H1 (cell line): ENCODE data around the gene CUL4A. TPM values are rescaled to one million over a fixed set of nuclear protein-coding genes. Genes with fewer than 3 reads are reported as not detected.

Experiments
- CTCF ChIA-PET: fragments of 300-600 bp; sonication (Branson Sonifier 250); formaldehyde crosslinking; loops from one replicate; lab custom pipeline; 2021; ENCODE audit not compliant: partially characterized antibody; lab: Charles Lee
- POLR2A ChIA-PET: fragments of 300-600 bp; sonication (Branson Sonifier 250); formaldehyde crosslinking; loops from one replicate; lab custom pipeline; 2021; ENCODE audit warnings: inconsistent platforms; ENCODE audit not compliant: partially characterized antibody; lab: Charles Lee
- DNase-seq, 2 experiments: peaks; one replicate each; pipeline versions ENCODE4 v3.0.0 to v3.0.0-alpha.2; 2010 to 2022; ENCODE audit warnings: low spot score in 2 of 2, low read depth in 1 of 2, mixed read lengths in 1 of 2
- FAIRE-seq: peaks from 2 replicates; lab custom pipeline; 2011; peaks lifted over from hg19 to GRCh38; lab: Jason Lieb, UNC
- H2AFZ ChIP-seq: 2 replicates; pipeline ENCODE4 v1.8.1; 2012; ENCODE audit warnings: low read length, inconsistent platforms
- H2AK5ac ChIP-seq: 2 replicates; pipeline ENCODE4 v1.6.1; 2013; ENCODE audit warnings: low read depth, low read length
- H2BK120ac ChIP-seq: replicated peaks from 2 replicates; pipeline ENCODE3; 2013; ENCODE audit warnings: low read depth, low read length, inconsistent platforms
- H2BK12ac ChIP-seq: 2 replicates; pipeline ENCODE4 v1.6.1; 2013; ENCODE audit warnings: low read depth, low read length
- H2BK15ac ChIP-seq: 2 replicates; pipeline ENCODE4 v1.6.1; 2013; ENCODE audit warnings: low read length
- H2BK20ac ChIP-seq: 2 replicates; pipeline ENCODE4 v1.6.1; 2013; ENCODE audit warnings: low read length
- H2BK5ac ChIP-seq: 2 replicates; pipeline ENCODE4 v1.6.1; 2013; ENCODE audit warnings: low read depth, low read length
- H3K14ac ChIP-seq: 2 replicates; pipeline ENCODE4 v1.6.1; 2013; ENCODE audit warnings: inconsistent platforms; ENCODE audit not compliant: insufficient read length
- H3K18ac ChIP-seq: 2 replicates; pipeline ENCODE4 v1.6.1; 2013; ENCODE audit warnings: low read length; ENCODE audit errors: extremely low read depth
- H3K23ac ChIP-seq: 2 replicates; pipeline ENCODE4 v1.6.1; 2013; ENCODE audit warnings: inconsistent platforms; ENCODE audit not compliant: insufficient read length
- H3K23me2 ChIP-seq: 2 replicates; pipeline ENCODE4 v1.6.1; 2013; ENCODE audit warnings: low read depth, low read length
- H3K27ac ChIP-seq: 2 replicates; pipeline ENCODE4 v1.6.1; 2011; ENCODE audit warnings: low read depth, low read length, inconsistent platforms
- H3K27me3 ChIP-seq, 4 experiments: replicated peaks in 1 of 4; 1 replicate in 1 of 4; 2 replicates in 3 of 4; pipeline versions ENCODE4 v1.6.1 to v1.8.1; 2011 to 2013; ENCODE audit warnings: low read length in 3 of 4, mild to moderate bottlenecking in 3 of 4, inconsistent platforms in 2 of 4, mixed read lengths in 2 of 4, moderate library complexity in 1 of 4; ENCODE audit not compliant: control insufficient read depth in 3 of 4, insufficient read depth in 3 of 4; ENCODE audit errors: extremely low read depth in 1 of 4
- H3K36me3 ChIP-seq, 4 experiments: 2 replicates each; pipeline versions ENCODE4 v1.6.1 to v1.8.1; 2011 to 2013; ENCODE audit warnings: mild to moderate bottlenecking in 4 of 4, low read length in 3 of 4, moderate library complexity in 2 of 4, control low read depth in 1 of 4, inconsistent platforms in 1 of 4; ENCODE audit not compliant: insufficient read depth in 4 of 4, control insufficient read depth in 2 of 4
- H3K4ac ChIP-seq: replicated peaks from 2 replicates; pipeline ENCODE3; 2013; ENCODE audit warnings: low read length, low read depth, mixed read lengths, inconsistent platforms; ENCODE audit not compliant: insufficient read length
- H3K4me1 ChIP-seq, 4 experiments: replicated peaks in 1 of 4; 1 replicate in 1 of 4; 2 replicates in 3 of 4; pipeline versions ENCODE4 v1.6.1 to v1.8.1; 2011 to 2013; ENCODE audit warnings: low read length in 3 of 4, inconsistent platforms in 2 of 4, mixed read lengths in 1 of 4; ENCODE audit not compliant: insufficient read depth in 4 of 4, control insufficient read depth in 3 of 4
- H3K4me2 ChIP-seq, 2 experiments: 2 replicates each; pipeline versions ENCODE4 v1.6.1 to v1.8.1; 2011 to 2013; ENCODE audit warnings: low read depth in 2 of 2, low read length in 2 of 2, control low read depth in 1 of 2, inconsistent platforms in 1 of 2, mild to moderate bottlenecking in 1 of 2; ENCODE audit not compliant: insufficient read depth in 1 of 2
- H3K4me3 ChIP-seq, 4 experiments: fragments of 200-600, 300-600 bp in 1 of 4; sonication (generic), shearing (Covaris generic), sonication (Bioruptor Twin) in 1 of 4; 2 replicates each; pipeline versions ENCODE4 v1.5.1 to v1.8.1; 2011 to 2016; ENCODE audit warnings: low read length in 4 of 4, low read depth in 3 of 4, control low read depth in 2 of 4, inconsistent platforms in 2 of 4, mild to moderate bottlenecking in 2 of 4, mixed read lengths in 1 of 4, moderate library complexity in 1 of 4; ENCODE audit not compliant: insufficient read depth in 2 of 4; ENCODE audit errors: extremely low read depth in 1 of 4
- H3K56ac ChIP-seq: replicated peaks from 2 replicates; pipeline ENCODE3; 2013; ENCODE audit warnings: low read depth, mild to moderate bottlenecking, mixed read lengths, low read length, inconsistent platforms; ENCODE audit not compliant: insufficient read length
- H3K79me1 ChIP-seq: 2 replicates; pipeline ENCODE4 v1.6.1; 2013; ENCODE audit warnings: low read depth, low read length, control low read depth
- H3K79me2 ChIP-seq, 2 experiments: 2 replicates each; pipeline versions ENCODE4 v1.6.1 to v1.8.1; 2012 to 2013; ENCODE audit warnings: low read length in 2 of 2, mild to moderate bottlenecking in 2 of 2, inconsistent platforms in 1 of 2; ENCODE audit not compliant: insufficient read depth in 2 of 2, control insufficient read depth in 1 of 2
- H3K9ac ChIP-seq, 4 experiments: replicated peaks in 1 of 4; 1 replicate in 1 of 4; 2 replicates in 3 of 4; pipeline versions ENCODE4 v1.6.1 to v1.8.1; 2011 to 2013; ENCODE audit warnings: low read depth in 3 of 4, low read length in 3 of 4, control low read depth in 2 of 4, mild to moderate bottlenecking in 2 of 4, moderate library complexity in 2 of 4, inconsistent platforms in 1 of 4; ENCODE audit errors: extremely low read depth in 1 of 4
- H3K9me3 ChIP-seq, 2 experiments: 2 replicates each; pipeline versions ENCODE4 v1.6.1 to v1.8.1; 2012 to 2013; ENCODE audit warnings: mild to moderate bottlenecking in 2 of 2, moderate library complexity in 2 of 2, control low read depth in 1 of 2, inconsistent platforms in 1 of 2, low read depth in 1 of 2, low read length in 1 of 2, mixed read lengths in 1 of 2; ENCODE audit not compliant: insufficient read depth in 2 of 2
- H4K20me1 ChIP-seq, 2 experiments: replicated peaks in 1 of 2; 2 replicates each; pipeline versions ENCODE3 to v1.8.1; 2011 to 2013; ENCODE audit warnings: inconsistent platforms in 2 of 2, low read length in 2 of 2, mild to moderate bottlenecking in 1 of 2; ENCODE audit not compliant: insufficient read depth in 2 of 2, control insufficient read depth in 1 of 2
- H4K5ac ChIP-seq: 2 replicates; pipeline ENCODE4 v1.6.1; 2013; ENCODE audit warnings: low read length, low read depth, mixed read lengths, inconsistent platforms; ENCODE audit not compliant: insufficient read length
- H4K8ac ChIP-seq: 2 replicates; pipeline ENCODE4 v1.8.0; 2013; ENCODE audit warnings: mild to moderate bottlenecking, moderate library complexity, low read length, inconsistent platforms; ENCODE audit not compliant: insufficient read depth; ENCODE audit errors: extremely low read depth
- H4K91ac ChIP-seq: replicated peaks from 2 replicates; pipeline ENCODE3; 2013; ENCODE audit warnings: low read length, mixed read lengths, inconsistent platforms; ENCODE audit not compliant: insufficient read length
- ATF3 ChIP-seq: IDR thresholded peaks from 2 replicates; pipeline ENCODE4 v1.6.1; 2011; ENCODE audit warnings: low read depth, mild to moderate bottlenecking, low read length; ENCODE audit not compliant: insufficient read depth
- CHD1 ChIP-seq: IDR thresholded peaks from 2 replicates; pipeline ENCODE4 v1.6.1; 2012; ENCODE audit warnings: low read depth, low read length, improper control_type of control experiment
- EGR1 ChIP-seq: IDR thresholded peaks from 2 replicates; pipeline ENCODE4 v1.6.1; 2011; ENCODE audit warnings: low read depth, low read length, borderline replicate concordance
- JUN ChIP-seq: IDR thresholded peaks from 2 replicates; pipeline ENCODE4 v1.6.1; 2011; ENCODE audit warnings: low read depth, mild to moderate bottlenecking, improper control_type of control experiment, low read length
- KDM4A ChIP-seq: IDR thresholded peaks from one replicate; pipeline ENCODE4 v1.7.1; 2012; ENCODE audit warnings: low read depth, mild to moderate bottlenecking, moderate library complexity, low read length, inconsistent platforms; ENCODE audit not compliant: severe bottlenecking
- NANOG ChIP-seq: IDR thresholded peaks from 2 replicates; pipeline ENCODE4 v1.6.1; 2011; ENCODE audit warnings: low read length, low read depth, mild to moderate bottlenecking, inconsistent platforms; ENCODE audit not compliant: insufficient read depth, poor library complexity, severe bottlenecking
- RNF2 ChIP-seq: fragments of 200-900, 300-1000 bp; sonication (generic); IDR thresholded peaks from 2 replicates; pipeline ENCODE4 v1.7.1; 2016; ENCODE audit warnings: borderline replicate concordance, low read depth, mild to moderate bottlenecking, antibody characterized with exemption, low read length; ENCODE audit not compliant: poor library complexity, severe bottlenecking; ENCODE audit errors: missing control alignments
- RXRA ChIP-seq: IDR thresholded peaks from 2 replicates; pipeline ENCODE4 v1.6.1; 2011; ENCODE audit warnings: low read depth, mild to moderate bottlenecking, low read length, moderate library complexity; ENCODE audit not compliant: insufficient read depth
- SIN3A ChIP-seq, 2 experiments: IDR thresholded peaks in 1 of 2; conservative IDR thresholded peaks in 1 of 2; 2 replicates each; pipeline ENCODE4 v1.6.1; 2011 to 2012; ENCODE audit warnings: low read length in 2 of 2, improper control_type of control experiment in 1 of 2, low read depth in 1 of 2, mild to moderate bottlenecking in 1 of 2
- SIRT6 ChIP-seq: IDR thresholded peaks from one replicate; pipeline ENCODE4 v1.7.1; 2012; ENCODE audit warnings: low read length, inconsistent platforms
- SP1 ChIP-seq: IDR thresholded peaks from 2 replicates; pipeline ENCODE4 v1.6.1; 2011; ENCODE audit warnings: low read depth, low read length
- TAF7 ChIP-seq: optimal IDR thresholded peaks from 2 replicates; pipeline ENCODE3; 2011; ENCODE audit warnings: low read depth, mild to moderate bottlenecking, inconsistent platforms, low read length, moderate library complexity, borderline replicate concordance
- TCF12 ChIP-seq: IDR thresholded peaks from 2 replicates; pipeline ENCODE4 v1.6.1; 2011; ENCODE audit warnings: low read depth, mild to moderate bottlenecking, low read length
- WGBS, 2 experiments: shearing (Covaris generic) in 1 of 2; methylation state at CpG; one replicate each; pipeline versions ENCODE4 v1.1.6 to v1.1.7; 2013 to 2015; ENCODE audit warnings: low lambda C conversion rate in 2 of 2, mixed read lengths in 2 of 2, inconsistent platforms in 1 of 2, low coverage in 1 of 2, missing lambda C conversion rate in 1 of 2; ENCODE audit not compliant: insufficient replicate concordance in 2 of 2, insufficient coverage in 1 of 2, insufficient read length in 1 of 2; ENCODE audit errors: extremely low coverage in 1 of 2, missing lambda C conversion rate in 1 of 2; 5-methylcytosine and 5-hydroxymethylcytosine counted together
- polyA plus RNA-seq, 7 experiments: library from polyadenylated mRNA; depleted of rRNA in 3 of 7; stranded (reverse) in 5 of 7; unstranded in 2 of 7; fragments of >200 nt in 5 of 7; fragments of 200-250 nt in 2 of 7; gene quantifications; 1 replicate in 5 of 7; 2 replicates in 1 of 7; 4 replicates in 1 of 7; pipeline versions ENCODE4 v1.2.1 to v1.2.3, GENCODE V29; 2011 to 2013; ENCODE audit warnings: missing spikeins in 2 of 7, mixed read lengths in 2 of 7
- total RNA-seq: library from RNA; stranded (reverse); fragmentation: NEBNext Ultra II Directional; extraction: Animal tissue kit (Norgen Biotek cat#: 25700); gene quantifications from 2 replicates; pipeline ENCODE4 v1.2.1, GENCODE V29; 2021

The CUL4A gene
- total and polyA plus RNA-seq, 2 of the 8 experiments (the other 6 are each of a cell fraction or from before 2014, with no cell fraction given), result 54.7 to 101 TPM

- FAIRE-seq (no peak), DNase-seq (no peak)
- peaks cover 8 to 36% of the 10 kb centered on the region in 2 experiments for H4K20me1 ChIP-seq
- no peak overlapping the region for H3K4me2 ChIP-seq
- H3K18ac ChIP-seq, result no peak overlapping the region
- no peak overlapping the region for H3K4ac ChIP-seq
- H2BK12ac ChIP-seq, result no peak overlapping the region
- H2AK5ac ChIP-seq, result no peak overlapping the region
- H3K36me3 ChIP-seq, result peaks cover 7 to 32% (median 19%) of the 10 kb centered on the region in 4 experiments; a peak in 7 of 8 replicates
- H3K4me1 ChIP-seq, result peaks cover 0 to 4% (median 2%) of the 10 kb centered on the region in 4 experiments; a peak in 4 of 7 replicates
- no peak overlapping the region for H3K9ac ChIP-seq
- H2AFZ ChIP-seq, result no peak overlapping the region
- H3K4me3 ChIP-seq, result no peak overlapping the region
- H3K9me3 ChIP-seq, result no peaks in the 10 kb centered on the region
- peaks cover 35 to 89% of the 10 kb centered on the region in 2 experiments for H3K79me2 ChIP-seq
- no peak overlapping the region for H3K14ac ChIP-seq
- no peak overlapping the region for H4K91ac ChIP-seq
- no peak overlapping the region for H3K27ac ChIP-seq
- no peak overlapping the region for H4K5ac ChIP-seq
- H3K56ac ChIP-seq, result no peak overlapping the region
- WGBS, 2 experiments, result 89% methylated on average over 4 of the region's 4 CpGs; no CpG with 5 or more reads in 1 of the 2 experiments
- ChIA-PET POLR2A (interaction anchor here (0.9 to 2.2 kb wide), 2 partner anchors 10 to 20 kb away, joined by 3 to 8 read pairs; no protein-coding TSS in a partner anchor), CTCF (no interaction called here)
- no peak overlapping the region; the same call in 1 of the 2 replicates for H4K8ac ChIP-seq
- no peak overlapping the region for H2BK120ac ChIP-seq
- no peaks in the 10 kb centered on the region for H3K27me3 ChIP-seq
- no peak overlapping the region for H2BK15ac ChIP-seq
- no peak overlapping the region for H3K23ac ChIP-seq
- no peak overlapping the region for H2BK20ac ChIP-seq
- H3K23me2 ChIP-seq, result peaks cover 4% of the 10 kb centered on the region
- no peak overlapping the region for H2BK5ac ChIP-seq
- peaks cover 25% of the 10 kb centered on the region for H3K79me1 ChIP-seq
- TF ChIP-seq CHD1, result no peak
- TF ChIP-seq JUN, result no peak
- no peak for TF ChIP-seq ATF3
- TF ChIP-seq SP1, result no peak
- TF ChIP-seq SIRT6, result no peak
- no peak for TF ChIP-seq KDM4A
- no peak for TF ChIP-seq RXRA
- no peak for TF ChIP-seq TCF12
- no peak for TF ChIP-seq SIN3A (conservative IDR thresholded peaks at IDR 0.05 in 1 of 2, IDR thresholded peaks at IDR 0.05 in 1 of 2; ENCODE audit: low read depth in 1 of 2, low read length in 2 of 2)
- no peak for TF ChIP-seq RNF2
- no peak for TF ChIP-seq NANOG
- no peak for TF ChIP-seq EGR1
- no peak for TF ChIP-seq TAF7
Observed at GRCh38 chr13:113202912-113203311, 6.5 kb upstream of the CUL4A start.
